Fibroblast of the aortic adventitia (primary cell): ENCODE results near the gene SFI1. TPM values are rescaled to one million over a fixed set of nuclear protein-coding genes. Genes with fewer than 3 reads are reported as not detected.
A peak's percentile ranks its signal among the peaks of the same experiment; 100 is the strongest.

ENCODE experiments used
- DNase-seq: peaks from one replicate; pipeline ENCODE4 v3.0.0-alpha.2; 2010; ENCODE audit warnings: low read depth
- H3K4me3 ChIP-seq: 2 replicates; pipeline ENCODE4 v1.5.1; 2011; ENCODE audit warnings: low read depth, mild to moderate bottlenecking, control low read depth, low read length, moderate library complexity
- CTCF ChIP-seq: IDR thresholded peaks from 2 replicates; pipeline ENCODE4 v1.5.1; 2011; ENCODE audit warnings: mild to moderate bottlenecking, low read length, control low read depth, inconsistent platforms; ENCODE audit not compliant: insufficient read depth
- total RNA-seq: library from RNA; depleted of rRNA; stranded (reverse); fragments of >200 nt; gene quantifications from 2 replicates; pipeline ENCODE4 v1.2.3, GENCODE V29; 2012; ENCODE audit warnings: low replicate concordance

Gene SFI1
- total RNA-seq, 1 donor, result 19.9 TPM

- no peak overlapping the region for H3K4me3 ChIP-seq
- TF ChIP-seq CTCF, result no peak
- DNase-seq, result no peak
Observed at GRCh38 chr22:31595271-31595670, 98.9 kb downstream of the SFI1 start.

GRCh38 chr22:31602259-31602952 is 106.1 kb downstream of the SFI1 start:
- TF ChIP-seq CTCF, result no peak
- DNase-seq, result peak; percentile 97
- H3K4me3 ChIP-seq, result no peak overlapping the region

GRCh38 chr22:31603081-31603525 is 106.8 kb downstream of the SFI1 start:
- no peak overlapping the region for H3K4me3 ChIP-seq
- TF ChIP-seq CTCF, result no peak
- DNase-seq, result peak; percentile 9

DNA sequence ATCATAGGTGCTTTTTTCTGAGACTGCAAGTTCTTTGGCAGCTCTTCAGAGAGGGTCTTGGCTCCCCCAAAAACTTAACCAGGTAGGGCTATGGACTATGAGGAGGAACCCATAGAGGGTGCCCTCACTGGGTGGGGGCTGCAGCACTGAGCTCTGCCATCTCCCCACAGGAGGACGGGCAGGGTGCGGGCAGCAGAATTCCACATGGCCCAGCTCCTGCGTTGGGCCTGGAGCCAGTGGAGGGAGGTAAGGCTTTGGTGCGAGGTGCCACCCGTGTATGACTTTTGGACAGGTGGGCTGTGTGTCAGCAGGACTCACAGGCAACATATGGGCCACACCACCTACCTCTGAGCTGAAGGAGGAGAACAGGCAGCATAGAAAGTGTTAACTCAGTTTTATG is 107.2 kb downstream of the SFI1 start:
- H3K4me3 ChIP-seq, result no peak overlapping the region
- no peak for DNase-seq

GRCh38 chr22:31604137-31604705 is 107.9 kb downstream of the SFI1 start:
- TF ChIP-seq CTCF, result no peak
- DNase-seq, result no peak
- no peak overlapping the region for H3K4me3 ChIP-seq

More for the DNA sequence above, 107.2 kb downstream of the SFI1 start:
- no peak for TF ChIP-seq CTCF

DNA sequence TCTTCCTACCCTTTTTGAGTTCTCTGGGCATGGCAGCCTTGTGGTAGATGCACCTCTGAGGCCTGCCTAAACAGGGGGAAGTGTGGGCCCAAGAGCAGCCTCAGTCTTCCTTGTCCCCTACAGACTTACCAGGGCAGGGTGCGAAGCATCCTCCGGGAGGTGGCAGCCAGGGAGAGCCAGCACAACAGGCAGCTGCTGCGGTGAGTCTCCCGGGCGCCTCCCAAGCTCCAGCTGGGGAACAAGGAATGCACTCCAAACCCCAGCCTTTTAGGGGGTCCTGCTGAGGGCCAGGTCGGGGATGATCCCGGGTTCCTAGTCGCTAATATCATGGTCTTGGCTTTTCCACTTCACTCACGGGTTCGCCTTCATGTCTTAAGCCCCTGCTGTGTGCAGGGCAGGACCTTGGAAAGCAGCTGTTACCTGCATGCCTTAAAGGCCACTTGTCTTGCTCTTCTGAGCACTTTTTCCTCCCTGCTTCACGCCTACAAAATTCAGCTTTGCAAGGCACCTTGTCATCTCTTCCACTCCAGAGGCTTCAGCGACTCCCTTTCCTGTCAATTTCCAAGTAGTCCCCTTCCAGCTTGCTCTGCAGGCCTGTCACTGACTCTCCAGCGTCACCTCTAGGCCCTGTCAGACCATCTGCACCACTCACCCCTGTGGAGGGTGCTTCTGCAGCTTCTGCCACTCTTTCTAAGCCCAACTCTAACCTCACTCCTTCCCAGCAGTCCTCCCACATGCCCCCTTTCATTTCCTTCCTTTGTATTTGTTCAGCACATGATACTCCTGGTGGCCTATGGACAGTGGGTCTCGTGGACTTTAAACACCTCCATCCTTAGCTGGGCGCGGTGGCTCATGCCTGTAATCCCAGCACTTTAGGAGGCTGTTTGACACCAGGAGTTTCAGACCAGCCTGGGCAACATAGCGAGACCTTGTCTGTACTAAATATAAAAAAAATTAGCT is 108.7 kb downstream of the SFI1 start:
- DNase-seq, result no peak
- no peak overlapping the region for H3K4me3 ChIP-seq
- no peak for TF ChIP-seq CTCF
